ENCODE data around the gene HTRA1.

Gene HTRA1

GRCh38 chr10:122445469-122445868, 15.9 kb upstream of the HTRA1 start:
- no peak for DNase-seq
- Mint-ChIP-seq H3K4me1 (no peaks in the 10 kb centered on the region), H3K4me3 (no peak overlapping the region), H3K27ac (no peak overlapping the region), H3K27me3 (peaks cover 22% of the 10 kb centered on the region), H3K36me3 (no peaks in the 10 kb centered on the region), H3K9me3 (no peaks in the 10 kb centered on the region)
- CTCF ChIA-PET, result no interaction called here

- CTCF ChIA-PET, result no interaction called here
- H3K9me3 Mint-ChIP-seq, result no peaks in the 10 kb centered on the region
- no peaks in the 10 kb centered on the region for H3K36me3 Mint-ChIP-seq
- H3K27ac Mint-ChIP-seq, result no peak overlapping the region
- H3K27me3 Mint-ChIP-seq, result peaks cover 26% of the 10 kb centered on the region
- no peak overlapping the region for H3K4me3 Mint-ChIP-seq
- DNase-seq, result no peak
- H3K4me1 Mint-ChIP-seq, result no peaks in the 10 kb centered on the region
These were observed 15.4 kb upstream of the HTRA1 start for GRCh38 chr10:122445904-122446303.

GRCh38 chr10:122446668-122447423, 14.5 kb upstream of the HTRA1 start:
- Mint-ChIP-seq H3K27me3 (peaks cover 32% of the 10 kb centered on the region), H3K4me3 (no peak overlapping the region), H3K36me3 (no peaks in the 10 kb centered on the region), H3K4me1 (no peaks in the 10 kb centered on the region), H3K27ac (no peak overlapping the region), H3K9me3 (no peaks in the 10 kb centered on the region)
- DNase-seq, result no peak
- CTCF ChIA-PET, result interaction anchor here (0.6 to 1.2 kb wide), 2 partner anchors 12 to 450 kb away, joined by 3 read pairs; no protein-coding TSS in a partner anchor

- H3K36me3 Mint-ChIP-seq, result no peaks in the 10 kb centered on the region
- peaks cover 32% of the 10 kb centered on the region for H3K27me3 Mint-ChIP-seq
- no peak overlapping the region for H3K4me3 Mint-ChIP-seq
- no peak overlapping the region for H3K27ac Mint-ChIP-seq
- CTCF ChIA-PET, result no interaction called here
- no peak for DNase-seq
- H3K9me3 Mint-ChIP-seq, result no peaks in the 10 kb centered on the region
- H3K4me1 Mint-ChIP-seq, result no peaks in the 10 kb centered on the region
These were observed 12.8 kb upstream of the HTRA1 start for GRCh38 chr10:122448600-122448999.

- Mint-ChIP-seq H3K4me1 (no peaks in the 10 kb centered on the region), H3K36me3 (no peaks in the 10 kb centered on the region), H3K27me3 (peaks cover 32% of the 10 kb centered on the region), H3K27ac (no peak overlapping the region), H3K9me3 (no peaks in the 10 kb centered on the region), H3K4me3 (no peak overlapping the region)
- CTCF ChIA-PET, result no interaction called here
- no peak for DNase-seq
These were observed 12.2 kb upstream of the HTRA1 start for GRCh38 chr10:122449153-122449552.

- no peaks in the 10 kb centered on the region for H3K4me1 Mint-ChIP-seq
- no peak overlapping the region for H3K4me3 Mint-ChIP-seq
- CTCF ChIA-PET, result interaction anchor here (1.3 kb wide), 1 partner anchor 15 kb away, joined by 5 read pairs; no protein-coding TSS in a partner anchor
- peaks cover 35% of the 10 kb centered on the region for H3K27me3 Mint-ChIP-seq
- H3K36me3 Mint-ChIP-seq, result no peaks in the 10 kb centered on the region
- no peak for DNase-seq
- no peak overlapping the region for H3K27ac Mint-ChIP-seq
- H3K9me3 Mint-ChIP-seq, result no peaks in the 10 kb centered on the region
These were observed 10.9 kb upstream of the HTRA1 start for GRCh38 chr10:122450353-122450990.

- no peaks in the 10 kb centered on the region for H3K9me3 Mint-ChIP-seq
- no peak overlapping the region for H3K27ac Mint-ChIP-seq
- DNase-seq, result no peak
- CTCF ChIA-PET, result no interaction called here
- no peak overlapping the region for H3K4me3 Mint-ChIP-seq
- no peaks in the 10 kb centered on the region for H3K4me1 Mint-ChIP-seq
- no peaks in the 10 kb centered on the region for H3K36me3 Mint-ChIP-seq
- peaks cover 53% of the 10 kb centered on the region for H3K27me3 Mint-ChIP-seq
These were observed 7.3 kb upstream of the HTRA1 start for GRCh38 chr10:122454071-122454470.

GRCh38 chr10:122454603-122455080, 6.7 kb upstream of the HTRA1 start, which contains the start of gene ARMS2:
Gene ARMS2 (plus strand): TSS chr10:122454653. CDS start chr10:122454728, 75 bp downstream.
- peaks cover 56% of the 10 kb centered on the region for H3K27me3 Mint-ChIP-seq

GRCh38 chr10:122455376-122456079, 5.8 kb upstream of the HTRA1 start:
- Mint-ChIP-seq H3K4me1 (no peaks in the 10 kb centered on the region), H3K36me3 (no peaks in the 10 kb centered on the region)

More at GRCh38 chr10:122454603-122455080, 6.7 kb upstream of the HTRA1 start, which contains the start of gene ARMS2:
- H3K27ac Mint-ChIP-seq, result no peak within 1 kb of the TSS
- no peaks in the 10 kb centered on the region for H3K9me3 Mint-ChIP-seq
- no peaks in the 10 kb centered on the region for H3K4me1 Mint-ChIP-seq
- CTCF ChIA-PET, result no interaction called here
- no peak for DNase-seq
- no peaks in the 10 kb centered on the region for H3K36me3 Mint-ChIP-seq
- no peak within 1 kb of the TSS for H3K4me3 Mint-ChIP-seq

GRCh38 chr10:122457934-122458333, 3.4 kb upstream of the HTRA1 start:
- peaks cover 9% of the 10 kb centered on the region for H3K4me1 Mint-ChIP-seq
- peaks cover 69% of the 10 kb centered on the region for H3K27me3 Mint-ChIP-seq
- CTCF ChIA-PET, result no interaction called here
- no peak overlapping the region for H3K4me3 Mint-ChIP-seq
- H3K9me3 Mint-ChIP-seq, result no peaks in the 10 kb centered on the region
- H3K36me3 Mint-ChIP-seq, result no peaks in the 10 kb centered on the region
- no peak overlapping the region for H3K27ac Mint-ChIP-seq
- no peak for DNase-seq

More at GRCh38 chr10:122455376-122456079, 5.8 kb upstream of the HTRA1 start:
- DNase-seq, result no peak
- H3K27me3 Mint-ChIP-seq, result peaks cover 58% of the 10 kb centered on the region
- H3K27ac Mint-ChIP-seq, result no peak overlapping the region
- CTCF ChIA-PET, result no interaction called here
- H3K9me3 Mint-ChIP-seq, result no peaks in the 10 kb centered on the region
- no peak overlapping the region for H3K4me3 Mint-ChIP-seq

- Mint-ChIP-seq H3K4me3 (no peak overlapping the region), H3K36me3 (no peaks in the 10 kb centered on the region), H3K4me1 (peaks cover 11% of the 10 kb centered on the region), H3K27ac (no peak overlapping the region), H3K27me3 (peaks cover 77% of the 10 kb centered on the region), H3K9me3 (no peaks in the 10 kb centered on the region)
- no peak for DNase-seq
- CTCF ChIA-PET, result no interaction called here
These were observed 2.7 kb upstream of the HTRA1 start for GRCh38 chr10:122458693-122459092.

- no peak overlapping the region for H3K4me3 Mint-ChIP-seq
- no peak for DNase-seq
- H3K27ac Mint-ChIP-seq, result no peak overlapping the region
- H3K36me3 Mint-ChIP-seq, result no peaks in the 10 kb centered on the region
- H3K4me1 Mint-ChIP-seq, result peaks cover 11% of the 10 kb centered on the region
- H3K27me3 Mint-ChIP-seq, result peaks cover 82% of the 10 kb centered on the region
- CTCF ChIA-PET, result no interaction called here
- no peaks in the 10 kb centered on the region for H3K9me3 Mint-ChIP-seq
These were observed 1.6 kb upstream of the HTRA1 start for GRCh38 chr10:122459561-122460273.

GRCh38 chr10:122460891-122461293, 461 bp upstream of the HTRA1 start:
- CTCF ChIA-PET, result no interaction called here
- peaks cover 11% of the 10 kb centered on the region for H3K4me1 Mint-ChIP-seq

More at GRCh38 chr10:122460891-122461293, 461 bp upstream of the HTRA1 start:
- H3K9me3 Mint-ChIP-seq, result no peaks in the 10 kb centered on the region
- no peak for DNase-seq
- H3K4me3 Mint-ChIP-seq, result no peak overlapping the region
- H3K27ac Mint-ChIP-seq, result no peak overlapping the region
- H3K27me3 Mint-ChIP-seq, result peaks cover 89% of the 10 kb centered on the region
- no peaks in the 10 kb centered on the region for H3K36me3 Mint-ChIP-seq
